Upper lobe of left lung (tissue), 6 donors: ENCODE results near the gene CSH2. TPM values are rescaled to one million over a fixed set of nuclear protein-coding genes. Genes with fewer than 3 reads are reported as not detected.

Experiments
- ATAC-seq, 2 donors: fragments of 200-7000 bp; cut with Tn5 transposase; one replicate each; pipeline ENCODE4 v1.9.1; 2022; ENCODE audit warnings: mild to moderate bottlenecking in 2 of 2, moderate library complexity in 2 of 2; ENCODE audit not compliant: low FRiP score in 2 of 2
- DNase-seq, 2 donors: peaks; one replicate each; pipeline ENCODE4 v3.0.0-alpha.2; 2019 to 2020
- H3K27ac ChIP-seq, 4 donors: fragments of 200-600 bp; sonication (generic); one replicate each; pipeline ENCODE4 v1.5.1; 2016 to 2019
- H3K27me3 ChIP-seq, 4 donors: fragments of 200-600 bp; sonication (generic); one replicate each; pipeline ENCODE4 v1.5.1; 2017 to 2019
- H3K36me3 ChIP-seq, 4 donors: fragments of 200-600 bp; sonication (generic); one replicate each; pipeline ENCODE4 v1.5.1; 2016 to 2019
- H3K4me1 ChIP-seq, 4 donors: fragments of 200-600 bp; sonication (generic); one replicate each; pipeline ENCODE4 v1.5.1; 2018 to 2019
- H3K4me3 ChIP-seq, 4 donors: fragments of 200-600 bp; sonication (generic); one replicate each; pipeline ENCODE4 v1.5.1; 2017 to 2019; ENCODE audit warnings: mild to moderate bottlenecking in 2 of 4, moderate library complexity in 1 of 4
- H3K9me3 ChIP-seq, 4 donors: fragments of 200-600 bp; sonication (generic); one replicate each; pipeline ENCODE4 v1.5.1; 2018 to 2019
- EP300 ChIP-seq, 4 donors: sonication (generic); formaldehyde crosslinking; IDR thresholded peaks; one replicate each; pipeline ENCODE4 v1.5.1; 2017; ENCODE audit warnings: antibody characterized with exemption in 4 of 4, control low read depth in 2 of 4
- POLR2A ChIP-seq, 4 donors: fragments of 450-650 bp; IDR thresholded peaks; one replicate each; pipeline ENCODE4 v1.5.1; 2016 to 2017; ENCODE audit warnings: antibody characterized with exemption in 4 of 4, mild to moderate bottlenecking in 2 of 4
- POLR2AphosphoS5 ChIP-seq, 2 donors: sonication (generic); formaldehyde crosslinking; IDR thresholded peaks; one replicate each; pipeline ENCODE4 v1.5.1; 2017; ENCODE audit warnings: antibody characterized with exemption in 2 of 2
- WGBS, 2 donors: methylation state at CpG; one replicate each; pipeline ENCODE4 v1.1.5; 2017 to 2018; 5-methylcytosine and 5-hydroxymethylcytosine counted together
- total RNA-seq, 6 donors: library from RNA; depleted of rRNA in 4 of 6; stranded (reverse); fragments of >200 nt in 4 of 6; gene quantifications; one replicate each; pipeline versions ENCODE4 v1.1.0 to v1.2.1, GENCODE V29; 2016 to 2021
- TF ChIP-seq, protein P1 (sequence below), 6 experiments: fragments of 450-650 bp in 4 of 6; fragments of 200-600 bp in 2 of 6; sonication (generic) in 2 of 6; IDR thresholded peaks; one replicate each; pipeline ENCODE4 v1.5.1; 2016 to 2019; ENCODE audit warnings: antibody characterized with exemption in 6 of 6
- donor health status: DM: no; HTN: no; CAD: no; lungs with moderate emphysema.
- donor health status: DM: no; HTN: yes; CAD: no; lungs with severe emphysema.

CSH2 gene
- total RNA-seq, 6 donors from 2014 or later, result not detected

- Histone ChIP-seq H3K36me3 (no peaks in the 10 kb centered on the region), H3K27ac (no peak overlapping the region), H3K4me3 (no peak overlapping the region), H3K9me3 (no peaks in the 10 kb centered on the region), H3K27me3 (no peaks in the 10 kb centered on the region), H3K4me1 (no peaks in the 10 kb centered on the region)
- no peak for DNase-seq
- WGBS, 2 donors, result 85 to 87% methylated on average over 5 of the region's 5 CpGs
- no peak for ATAC-seq
- TF ChIP-seq POLR2A (IDR thresholded peaks at IDR 0.05) (no peak), POLR2AphosphoS5 (IDR thresholded peaks at IDR 0.05) (no peak), EP300 (IDR thresholded peaks at IDR 0.05) (no peak)
- TF ChIP-seq, protein P1, sequence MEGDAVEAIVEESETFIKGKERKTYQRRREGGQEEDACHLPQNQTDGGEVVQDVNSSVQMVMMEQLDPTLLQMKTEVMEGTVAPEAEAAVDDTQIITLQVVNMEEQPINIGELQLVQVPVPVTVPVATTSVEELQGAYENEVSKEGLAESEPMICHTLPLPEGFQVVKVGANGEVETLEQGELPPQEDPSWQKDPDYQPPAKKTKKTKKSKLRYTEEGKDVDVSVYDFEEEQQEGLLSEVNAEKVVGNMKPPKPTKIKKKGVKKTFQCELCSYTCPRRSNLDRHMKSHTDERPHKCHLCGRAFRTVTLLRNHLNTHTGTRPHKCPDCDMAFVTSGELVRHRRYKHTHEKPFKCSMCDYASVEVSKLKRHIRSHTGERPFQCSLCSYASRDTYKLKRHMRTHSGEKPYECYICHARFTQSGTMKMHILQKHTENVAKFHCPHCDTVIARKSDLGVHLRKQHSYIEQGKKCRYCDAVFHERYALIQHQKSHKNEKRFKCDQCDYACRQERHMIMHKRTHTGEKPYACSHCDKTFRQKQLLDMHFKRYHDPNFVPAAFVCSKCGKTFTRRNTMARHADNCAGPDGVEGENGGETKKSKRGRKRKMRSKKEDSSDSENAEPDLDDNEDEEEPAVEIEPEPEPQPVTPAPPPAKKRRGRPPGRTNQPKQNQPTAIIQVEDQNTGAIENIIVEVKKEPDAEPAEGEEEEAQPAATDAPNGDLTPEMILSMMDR (IDR thresholded peaks at IDR 0.05), result no peak
Observed at GRCh38 chr17:63854709-63855108, 18.8 kb downstream of the CSH2 start.

- Histone ChIP-seq H3K4me1 (peaks cover 0 to 13% (median 2%) of the 10 kb centered on the region in 4 donors), H3K27ac (no peak overlapping the region), H3K9me3 (peaks cover 0 to 3% (median 0%) of the 10 kb centered on the region in 4 donors), H3K36me3 (no peaks in the 10 kb centered on the region), H3K27me3 (no peaks in the 10 kb centered on the region), H3K4me3 (no peak overlapping the region)
- 91 to 93% methylated on average over 2 of the region's 2 CpGs for WGBS, 2 donors
- DNase-seq, result no peak
- TF ChIP-seq, protein P1 (IDR thresholded peaks at IDR 0.05), result no peak
- no peak for TF ChIP-seq POLR2A (IDR thresholded peaks at IDR 0.05)
- no peak for TF ChIP-seq EP300 (IDR thresholded peaks at IDR 0.05)
- no peak for TF ChIP-seq POLR2AphosphoS5 (IDR thresholded peaks at IDR 0.05)
- no peak for ATAC-seq
Observed at GRCh38 chr17:63853260-63853659, 20.2 kb downstream of the CSH2 start.

DNA sequence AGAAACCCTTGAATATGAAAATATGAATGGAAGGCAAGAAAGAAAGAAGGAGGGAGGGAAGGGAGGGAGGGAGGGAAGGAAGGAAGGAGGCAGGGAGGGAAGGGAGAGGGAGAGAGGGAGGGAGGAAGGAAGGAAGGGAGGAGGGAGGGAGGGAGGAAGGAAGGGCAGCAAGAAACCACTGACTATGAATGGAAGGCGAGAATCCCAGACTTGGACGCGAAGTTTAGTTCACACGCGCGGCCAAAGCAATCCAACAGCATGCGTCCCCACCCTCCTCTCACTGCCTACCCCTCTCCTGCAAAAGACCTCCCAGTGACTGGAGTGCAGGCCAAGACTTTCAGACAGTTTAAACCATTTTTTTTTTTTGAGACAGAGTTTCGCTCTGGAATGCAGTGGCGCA, 23.1 kb downstream of the CSH2 start:
- 57 to 72% methylated on average over 9 of the region's 9 CpGs for WGBS, 2 donors
- H3K4me3 ChIP-seq, result no peak overlapping the region
- ATAC-seq (no peak), DNase-seq (no peak)
- H3K36me3 ChIP-seq, result no peaks in the 10 kb centered on the region
- peaks cover 0 to 3% (median 0%) of the 10 kb centered on the region in 4 donors for H3K9me3 ChIP-seq
- peaks cover 0 to 16% (median 2%) of the 10 kb centered on the region in 4 donors for H3K4me1 ChIP-seq
- H3K27ac ChIP-seq, result no peak overlapping the region
- TF ChIP-seq, protein P1 (IDR thresholded peaks at IDR 0.05), result no peak
- no peak for TF ChIP-seq EP300 (IDR thresholded peaks at IDR 0.05)
- no peak for TF ChIP-seq POLR2AphosphoS5 (IDR thresholded peaks at IDR 0.05)
- no peaks in the 10 kb centered on the region for H3K27me3 ChIP-seq

DNA sequence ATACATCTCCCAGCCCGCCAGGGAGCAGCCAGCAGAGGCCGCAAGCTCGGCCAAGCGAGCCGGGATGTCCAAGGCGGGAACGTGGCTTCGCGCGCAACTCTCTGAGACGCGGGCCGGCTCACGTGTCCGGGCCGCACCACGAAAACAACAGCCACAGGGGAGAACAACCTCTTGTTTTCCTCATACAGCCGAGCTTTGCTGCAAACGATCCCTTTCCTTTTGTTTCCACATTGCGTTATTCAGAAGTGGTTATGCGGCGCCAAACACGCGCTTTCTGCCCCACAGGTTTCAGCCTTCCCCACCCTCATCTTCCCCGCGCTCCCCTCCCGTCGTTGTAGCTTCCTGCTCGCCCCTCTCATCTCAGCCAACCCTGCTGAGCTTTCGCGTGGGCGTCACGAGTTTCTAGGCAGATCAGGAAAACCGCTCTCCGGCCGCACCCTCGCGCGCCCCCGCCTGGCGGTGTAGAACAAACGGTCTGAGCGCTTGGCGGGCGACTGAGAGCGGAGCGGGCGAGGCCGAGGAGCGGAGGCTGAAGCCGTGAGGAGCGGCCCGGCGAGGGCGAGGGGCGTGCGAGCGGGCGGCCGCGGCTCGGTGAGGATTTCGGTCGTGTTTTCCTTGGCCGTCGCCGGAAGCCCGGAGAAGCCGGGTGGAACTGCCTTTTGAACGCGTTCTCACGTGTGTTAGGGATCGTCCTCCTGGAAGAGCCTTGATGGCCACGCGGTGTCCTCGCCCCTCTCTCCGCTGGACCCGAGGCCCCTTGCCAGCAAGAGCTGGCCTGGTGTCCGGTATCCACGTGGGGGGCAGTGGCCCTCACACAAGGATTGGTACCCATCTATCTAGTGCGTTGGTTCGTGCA, 24.4 kb downstream of the CSH2 start:
- peak overlapping the region in 2 of 4 donors; percentile 32 to 67 for H3K27ac ChIP-seq
- H3K9me3 ChIP-seq, result peaks cover 0 to 3% (median 0%) of the 10 kb centered on the region in 4 donors
- DNase-seq (peak; percentile 92 to 97), ATAC-seq (peak; percentile 97 to 98)
- no peaks in the 10 kb centered on the region for H3K27me3 ChIP-seq
- H3K4me3 ChIP-seq, result peak overlapping the region in 3 of 4 donors; percentile 7 to 37 (median 31)
- 10 to 26% methylated on average over 31 to 80 of the region's 82 CpGs for WGBS, 2 donors
- no peak for TF ChIP-seq EP300 (IDR thresholded peaks at IDR 0.05)
- TF ChIP-seq, protein P1 (IDR thresholded peaks at IDR 0.05), result peak; percentile 62 to 89 (median 82)
- TF ChIP-seq POLR2A (IDR thresholded peaks at IDR 0.05), result peak in 1 of 4 donors; percentile 7
- peak; percentile 51 to 85 for TF ChIP-seq POLR2AphosphoS5 (IDR thresholded peaks at IDR 0.05)
- no peaks in the 10 kb centered on the region for H3K36me3 ChIP-seq
- H3K4me1 ChIP-seq, result peaks cover 0 to 17% (median 4%) of the 10 kb centered on the region in 4 donors
